CD4-positive, alpha-beta T cell treated with Interleukin-4 for 1 hour (primary cell): Measurements from ENCODE around the gene LRFN3.
"Not testable (repeated sequence)": the region's sequence is repeated elsewhere in the genome, so short reads cannot be mapped to it uniquely, and the experiment has no call there.

Source experiments
- DNase-seq, 2 donors: peaks; one replicate each; pipeline ENCODE4 v3.0.0-alpha.2; 2020 to 2022

The LRFN3 gene

DNA sequence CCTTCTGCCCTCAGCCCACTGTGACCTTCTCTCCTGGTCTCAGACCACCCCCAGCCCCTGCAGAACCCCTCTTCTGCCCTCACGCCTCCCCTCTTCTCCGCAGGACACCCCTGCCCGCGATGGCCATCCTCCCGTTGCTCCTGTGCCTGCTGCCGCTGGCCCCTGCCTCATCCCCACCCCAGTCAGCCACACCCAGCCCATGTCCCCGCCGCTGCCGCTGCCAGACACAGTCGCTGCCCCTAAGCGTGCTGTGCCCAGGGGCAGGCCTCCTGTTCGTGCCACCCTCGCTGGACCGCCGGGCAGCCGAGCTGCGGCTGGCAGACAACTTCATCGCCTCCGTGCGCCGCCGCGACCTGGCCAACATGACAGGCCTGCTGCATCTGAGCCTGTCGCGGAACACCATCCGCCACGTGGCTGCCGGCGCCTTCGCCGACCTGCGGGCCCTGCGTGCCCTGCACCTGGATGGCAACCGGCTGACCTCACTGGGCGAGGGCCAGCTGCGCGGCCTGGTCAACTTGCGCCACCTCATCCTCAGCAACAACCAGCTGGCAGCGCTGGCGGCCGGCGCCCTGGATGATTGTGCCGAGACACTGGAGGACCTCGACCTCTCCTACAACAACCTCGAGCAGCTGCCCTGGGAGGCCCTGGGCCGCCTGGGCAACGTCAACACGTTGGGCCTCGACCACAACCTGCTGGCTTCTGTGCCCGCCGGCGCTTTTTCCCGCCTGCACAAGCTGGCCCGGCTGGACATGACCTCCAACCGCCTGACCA lies 3.3 kb downstream of the LRFN3 start:
- DNase-seq, result no peak

DNA sequence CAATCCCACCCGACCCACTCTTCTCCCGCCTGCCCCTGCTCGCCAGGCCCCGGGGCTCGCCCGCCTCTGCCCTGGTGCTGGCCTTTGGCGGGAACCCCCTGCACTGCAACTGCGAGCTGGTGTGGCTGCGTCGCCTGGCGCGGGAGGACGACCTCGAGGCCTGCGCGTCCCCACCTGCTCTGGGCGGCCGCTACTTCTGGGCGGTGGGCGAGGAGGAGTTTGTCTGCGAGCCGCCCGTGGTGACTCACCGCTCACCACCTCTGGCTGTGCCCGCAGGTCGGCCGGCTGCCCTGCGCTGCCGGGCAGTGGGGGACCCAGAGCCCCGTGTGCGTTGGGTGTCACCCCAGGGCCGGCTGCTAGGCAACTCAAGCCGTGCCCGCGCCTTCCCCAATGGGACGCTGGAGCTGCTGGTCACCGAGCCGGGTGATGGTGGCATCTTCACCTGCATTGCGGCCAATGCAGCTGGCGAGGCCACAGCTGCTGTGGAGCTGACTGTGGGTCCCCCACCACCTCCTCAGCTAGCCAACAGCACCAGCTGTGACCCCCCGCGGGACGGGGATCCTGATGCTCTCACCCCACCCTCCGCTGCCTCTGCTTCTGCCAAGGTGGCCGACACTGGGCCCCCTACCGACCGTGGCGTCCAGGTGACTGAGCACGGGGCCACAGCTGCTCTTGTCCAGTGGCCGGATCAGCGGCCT lies 4.1 kb downstream of the LRFN3 start:
- no peak for DNase-seq

DNA sequence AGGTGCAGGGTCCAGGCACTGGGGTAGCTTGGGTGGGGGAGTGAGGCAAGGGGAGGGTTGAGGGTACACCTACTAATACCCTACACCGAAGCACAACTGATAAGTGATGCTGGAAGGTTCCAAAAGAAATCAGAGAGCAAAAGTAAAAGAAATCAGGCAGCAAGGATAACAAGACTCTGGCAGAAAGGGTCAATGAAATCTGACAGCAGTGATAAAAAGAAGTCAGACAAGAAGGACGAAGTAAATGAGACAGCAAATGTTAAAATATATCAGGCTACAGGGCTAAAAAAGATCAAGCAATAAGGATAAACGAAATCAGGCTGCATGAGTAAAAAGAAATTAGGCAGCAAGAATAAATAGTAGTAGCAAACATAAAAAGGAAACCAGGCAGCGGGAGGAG lies 4.7 kb downstream of the LRFN3 start:
- DNase-seq, result no peak

DNA sequence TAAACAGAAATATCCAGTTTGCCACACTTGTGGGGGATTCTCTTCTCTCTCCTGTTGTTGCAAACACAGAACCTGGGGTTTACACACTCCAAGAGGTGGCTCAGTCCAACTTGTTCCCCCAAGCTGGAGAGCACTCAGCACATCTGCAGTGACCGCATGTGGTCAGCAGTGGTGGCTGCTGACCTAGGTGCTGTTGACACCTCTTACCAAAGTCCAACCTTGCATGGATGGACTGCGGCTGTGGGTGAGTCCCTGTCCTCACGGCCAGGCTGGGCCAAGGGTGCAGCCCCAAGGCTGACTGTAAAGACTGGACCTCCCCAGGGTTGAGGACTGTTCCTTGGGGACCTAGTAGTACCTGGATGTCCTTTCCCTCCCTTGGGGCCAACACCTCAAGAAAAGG lies 6.1 kb downstream of the LRFN3 start:
- no peak for DNase-seq

DNA sequence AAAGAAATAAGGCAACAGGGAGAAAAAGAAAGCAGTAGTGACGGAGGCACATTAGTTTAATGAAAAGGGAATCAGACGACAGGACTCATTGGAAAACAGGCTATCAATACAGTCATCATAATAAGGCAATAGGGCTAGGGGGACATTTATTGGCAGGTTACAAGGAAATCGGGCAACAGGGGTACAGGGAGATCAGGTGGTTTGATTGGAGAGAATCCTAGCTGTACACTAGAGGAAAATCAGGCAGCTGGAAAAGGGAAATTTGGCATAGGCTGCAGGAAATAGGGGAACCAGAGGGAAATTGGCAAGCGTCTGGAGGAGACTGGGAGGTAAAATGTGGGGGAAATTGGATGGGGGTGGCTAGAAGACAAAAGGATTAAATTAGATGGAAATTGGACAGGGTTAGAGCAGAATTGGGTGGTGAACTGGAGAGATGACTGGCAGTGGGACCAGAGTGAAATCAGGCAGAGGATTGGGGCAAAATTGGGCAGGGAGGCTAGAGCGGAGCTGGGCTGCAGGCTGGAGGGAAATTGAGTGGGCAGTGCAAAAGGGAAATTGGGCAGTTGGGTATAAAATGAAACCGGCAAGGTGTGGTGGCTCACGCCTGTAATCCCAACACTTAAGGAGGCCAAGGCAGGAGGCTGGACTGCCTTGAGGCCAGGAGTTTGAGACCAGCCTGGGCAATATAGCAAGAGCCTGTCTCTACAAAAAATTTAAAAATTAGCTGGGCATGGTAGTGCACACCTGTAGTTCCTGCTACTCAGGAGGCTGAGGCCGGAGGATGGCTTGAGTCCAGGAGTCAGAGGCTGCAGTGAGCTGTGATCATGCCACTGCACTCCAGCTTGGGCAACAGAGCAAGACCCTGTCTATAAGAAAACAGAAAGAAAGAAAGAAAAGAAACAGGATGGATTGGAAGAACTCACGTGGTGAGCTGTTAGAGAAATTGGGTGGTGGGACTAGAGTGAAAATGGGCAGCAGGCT lies 7.4 kb downstream of the LRFN3 start:
- no peak for DNase-seq

DNA sequence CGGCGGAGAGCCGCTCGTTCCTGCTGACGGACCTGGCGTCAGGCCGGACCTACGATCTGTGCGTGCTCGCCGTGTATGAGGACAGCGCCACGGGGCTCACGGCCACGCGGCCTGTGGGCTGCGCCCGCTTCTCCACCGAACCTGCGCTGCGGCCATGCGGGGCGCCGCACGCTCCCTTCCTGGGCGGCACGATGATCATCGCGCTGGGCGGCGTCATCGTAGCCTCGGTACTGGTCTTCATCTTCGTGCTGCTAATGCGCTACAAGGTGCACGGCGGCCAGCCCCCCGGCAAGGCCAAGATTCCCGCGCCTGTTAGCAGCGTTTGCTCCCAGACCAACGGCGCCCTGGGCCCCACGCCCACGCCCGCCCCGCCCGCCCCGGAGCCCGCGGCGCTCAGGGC lies 8.4 kb downstream of the LRFN3 start:
- no peak for DNase-seq

DNA sequence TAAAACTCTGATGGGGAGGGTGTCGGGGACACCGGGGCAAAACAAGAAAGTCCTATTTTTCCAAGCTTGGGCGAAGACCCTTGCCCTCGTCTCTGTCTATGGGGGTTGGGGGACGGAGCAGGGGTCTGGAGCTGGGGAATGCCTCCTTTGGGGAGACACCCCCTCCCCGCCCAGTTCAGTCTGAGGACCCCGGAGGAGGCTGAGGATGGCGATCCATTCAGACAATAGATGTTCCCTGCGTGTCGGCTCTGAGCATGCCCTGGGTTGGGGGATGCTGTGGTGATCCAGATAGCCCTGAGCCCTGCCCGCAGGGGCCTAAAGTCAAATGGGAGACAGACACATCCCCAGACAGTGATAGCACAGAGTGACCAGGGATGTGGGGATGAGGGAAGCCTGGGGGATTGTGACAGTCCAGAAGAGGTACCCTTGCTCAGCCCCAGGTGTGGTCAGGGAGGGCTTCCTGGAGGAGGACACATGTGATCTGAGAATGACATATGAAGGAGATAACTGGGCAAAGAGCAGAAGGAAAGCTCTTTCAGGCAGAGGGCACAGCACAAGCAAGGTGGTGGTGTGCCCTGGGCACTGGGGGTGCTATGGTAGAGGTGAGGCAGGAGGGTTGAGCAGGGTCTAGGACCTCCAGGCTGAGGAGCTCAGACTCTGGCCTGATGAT lies 9.1 kb downstream of the LRFN3 start:
- DNase-seq, result no peak

DNA sequence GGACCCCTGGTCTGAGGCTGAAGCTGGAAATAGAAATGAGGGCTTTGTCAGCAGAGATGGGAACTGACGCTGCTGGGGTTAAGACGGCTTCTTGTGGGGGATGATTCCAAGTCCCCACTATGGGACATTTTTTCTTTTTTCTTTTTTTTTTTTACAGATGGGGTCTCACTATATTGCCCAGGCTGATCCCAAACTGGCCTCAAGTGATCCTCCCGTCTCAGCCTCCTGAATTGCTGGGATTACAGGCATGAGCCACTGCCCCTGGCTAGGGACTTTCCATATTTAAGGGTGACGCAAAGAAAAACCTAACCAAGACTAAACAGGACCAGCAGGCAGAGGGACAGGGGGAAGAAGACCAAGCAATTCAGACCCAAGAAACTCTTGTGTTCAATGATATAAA lies 10.0 kb downstream of the LRFN3 start:
- no peak for DNase-seq

DNA sequence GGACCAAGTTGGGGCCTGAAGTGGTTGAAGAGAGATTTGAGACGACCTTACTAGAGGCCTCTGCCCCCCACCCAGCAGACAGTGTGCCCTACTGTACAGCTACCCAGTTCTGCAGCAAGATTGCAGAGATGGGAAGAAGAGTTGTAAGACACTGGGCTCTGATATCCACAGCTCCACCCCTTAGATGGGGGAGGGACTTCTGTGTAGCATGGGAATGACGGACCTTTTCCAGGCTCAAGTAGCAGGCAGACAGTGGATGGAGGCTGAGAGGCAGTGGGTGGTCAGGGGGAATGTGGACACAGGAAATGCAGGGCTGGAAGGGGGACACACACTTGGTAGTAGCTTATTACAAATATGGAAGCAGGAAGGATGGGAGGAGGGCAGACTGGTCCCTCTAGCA lies 13.0 kb downstream of the LRFN3 start:
- no peak for DNase-seq

DNA sequence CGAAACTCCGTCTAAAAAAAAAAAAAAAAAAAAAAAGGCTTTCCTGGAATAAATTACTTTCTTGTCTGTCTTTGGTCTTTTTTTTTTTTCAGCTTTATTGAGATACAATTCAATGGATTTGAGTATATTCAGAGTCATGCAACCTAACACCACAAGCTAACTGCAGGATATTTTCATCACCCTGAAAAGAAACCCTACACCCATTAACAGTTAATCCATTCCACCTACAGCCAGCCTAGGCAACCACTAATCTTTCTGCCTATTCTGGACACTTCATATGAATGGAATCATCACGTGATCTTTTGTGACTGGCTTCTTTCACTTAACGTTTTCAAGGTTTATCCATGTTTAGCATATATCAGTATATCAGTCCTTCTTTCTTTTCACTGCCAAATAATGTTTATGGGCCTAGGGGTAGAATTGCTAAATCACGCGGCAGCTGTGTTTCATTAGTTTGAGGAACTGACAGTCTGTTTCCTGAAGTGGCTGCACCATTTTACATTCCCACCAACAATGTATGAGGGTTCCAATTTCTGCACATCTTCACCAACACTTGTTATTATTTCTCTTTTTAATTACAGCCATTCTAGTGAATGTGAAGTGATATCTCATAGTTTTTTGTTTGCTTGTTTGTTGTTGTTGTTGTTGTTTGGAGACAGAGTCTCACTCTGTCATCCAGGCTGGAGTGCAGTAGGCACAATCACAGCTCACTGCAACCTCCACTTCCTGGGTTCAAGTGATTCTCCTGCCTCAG lies 19.9 kb downstream of the LRFN3 start:
- no peak for DNase-seq

DNA sequence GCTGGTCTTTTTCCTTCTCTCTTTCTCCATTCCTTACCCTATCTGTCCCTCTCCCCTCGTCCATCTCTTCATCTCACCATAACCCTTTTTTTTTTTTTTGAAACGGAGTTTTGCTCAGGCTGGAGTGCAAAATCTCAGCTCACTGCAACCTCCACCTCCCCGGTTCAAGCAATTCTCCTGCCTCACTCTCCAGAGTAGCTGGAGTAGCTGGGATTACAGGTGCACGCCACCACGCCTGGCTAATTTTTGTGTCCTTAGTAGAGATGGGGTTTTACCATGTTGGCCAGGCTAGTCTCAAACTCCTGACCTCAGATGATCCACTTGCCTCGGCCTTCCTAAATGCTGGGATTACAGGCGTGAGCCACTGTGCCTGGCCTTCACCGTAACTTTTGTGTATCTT lies 21.2 kb downstream of the LRFN3 start:
- DNase-seq, result not testable (repeated sequence)

DNA sequence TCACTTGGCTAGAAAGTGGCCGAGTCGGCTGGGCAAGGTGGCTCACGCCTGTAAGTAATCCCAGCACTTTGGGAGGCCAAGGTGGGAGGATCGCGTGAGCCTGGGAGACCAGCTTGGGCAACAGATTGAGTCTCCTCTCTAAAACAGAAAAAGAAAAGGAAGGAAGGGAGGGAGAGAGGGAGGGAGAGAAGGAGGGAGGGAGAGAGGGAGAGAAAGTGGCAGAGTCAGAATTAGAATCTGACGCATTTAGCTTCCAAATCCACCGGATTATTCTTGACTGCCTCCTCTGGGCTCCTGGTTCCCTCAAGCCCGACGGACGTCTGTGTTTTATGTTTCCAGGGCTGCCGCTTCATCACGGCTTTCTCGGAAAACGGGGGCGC lies 22.5 kb downstream of the LRFN3 start:
- no peak for DNase-seq

DNA sequence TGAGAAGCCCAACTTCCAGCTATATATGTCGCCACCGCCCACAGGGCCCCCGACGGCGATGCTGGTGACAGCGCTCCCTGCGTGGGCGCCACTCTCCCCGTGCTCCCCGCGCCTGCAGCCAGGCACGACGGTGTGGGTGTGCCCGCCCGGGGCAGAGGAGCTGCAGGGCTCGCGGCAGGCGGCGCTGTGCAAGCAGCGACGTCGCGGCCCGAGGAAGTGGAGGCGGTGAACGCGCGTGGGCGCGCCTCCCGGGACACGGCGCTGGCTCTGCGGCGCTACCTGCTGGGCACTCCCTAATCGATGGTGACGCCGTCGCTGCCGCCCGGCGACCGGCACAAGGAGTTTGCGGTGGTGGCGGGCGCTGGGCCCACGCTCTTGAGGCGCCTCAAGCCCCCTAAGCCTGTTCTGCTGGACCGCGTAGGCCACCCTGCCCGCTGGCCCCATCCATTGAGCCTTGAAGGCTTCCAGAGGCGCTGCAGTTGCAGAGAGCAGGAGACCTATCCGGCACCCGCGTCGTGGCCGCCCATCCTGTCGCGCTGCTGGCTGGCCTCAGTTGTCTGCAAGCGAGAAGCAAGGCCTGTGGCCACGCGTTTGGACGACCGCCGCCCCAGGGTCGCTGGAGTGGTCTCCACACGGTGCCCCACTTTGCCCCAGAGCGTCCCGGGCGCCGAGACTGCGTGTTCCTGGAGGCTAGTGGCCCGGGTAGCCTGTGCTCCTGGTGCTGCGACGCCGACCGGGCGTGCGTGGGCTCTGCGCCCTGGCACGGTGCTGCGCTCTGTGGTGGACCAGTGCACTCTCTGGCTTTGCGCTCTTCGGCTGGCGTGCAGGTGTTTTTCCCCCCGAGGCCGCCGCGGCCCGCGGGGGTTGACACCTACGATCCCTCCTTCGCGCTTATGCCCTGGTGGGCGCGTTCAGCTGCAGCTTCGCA lies 23.1 kb downstream of the LRFN3 start:
- DNase-seq, result peak; percentile 82 to 87

DNA sequence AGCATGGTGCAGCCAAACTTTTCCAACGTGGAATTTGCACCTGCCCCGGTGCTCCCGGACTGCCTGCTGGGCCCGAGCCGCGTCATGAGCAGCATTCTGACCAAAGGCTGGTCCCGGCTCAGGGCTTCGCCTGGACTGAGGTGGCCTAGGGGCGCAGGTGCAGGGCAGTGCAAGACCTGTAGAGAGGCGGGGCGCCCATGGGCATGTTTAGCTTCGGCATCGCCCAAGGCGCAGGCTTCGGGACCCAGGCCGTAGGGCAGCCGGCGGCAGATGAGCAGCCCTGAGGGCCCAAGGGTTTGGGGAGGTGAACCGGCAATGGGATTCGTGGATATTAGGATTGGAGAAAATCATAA lies 23.8 kb downstream of the LRFN3 start:
- DNase-seq, result no peak

DNA sequence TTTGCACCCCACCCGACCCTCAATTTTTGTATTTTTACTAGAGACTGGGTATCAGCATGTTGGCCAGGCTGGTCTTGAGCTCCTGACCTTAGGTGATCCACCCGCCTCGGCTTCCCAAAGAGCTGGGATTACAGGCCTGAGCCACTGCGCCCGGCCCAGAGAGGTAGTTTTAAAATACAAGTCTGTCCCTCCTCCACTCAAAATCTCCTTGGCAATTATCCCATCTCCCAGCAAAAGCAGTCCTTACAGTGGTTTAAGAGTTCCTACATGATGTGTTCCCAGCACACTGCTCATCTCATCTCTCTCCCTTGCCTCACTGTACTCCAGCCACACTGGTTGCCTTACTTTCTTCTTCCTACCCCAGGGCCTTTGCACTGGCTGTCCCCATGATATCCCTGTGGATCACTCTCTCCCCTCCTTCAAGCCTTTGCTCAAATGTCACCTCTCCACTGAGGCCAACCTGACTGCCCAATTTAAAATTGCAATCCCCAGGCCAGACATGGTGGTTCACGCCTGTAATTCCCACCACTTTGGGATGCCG lies 24.3 kb downstream of the LRFN3 start:
- DNase-seq, result no peak

DNA sequence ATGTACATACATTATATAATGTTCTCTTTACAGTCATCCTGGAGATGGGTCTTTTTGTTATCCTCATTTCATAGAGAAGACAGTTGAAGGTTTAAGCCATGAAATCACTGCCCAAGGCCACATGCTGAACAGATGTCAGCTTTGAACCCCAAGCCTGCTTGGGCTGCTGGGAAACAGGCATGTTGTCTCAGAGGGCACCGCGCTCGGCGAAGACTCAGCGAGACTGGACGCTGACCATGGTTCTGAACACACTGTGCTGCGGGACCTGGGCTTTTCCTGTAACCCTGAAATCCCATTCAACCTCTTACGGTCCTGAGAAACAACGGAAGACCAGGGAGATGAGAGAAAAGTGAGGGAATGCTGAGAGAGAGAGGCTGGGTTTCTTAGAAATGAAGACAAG lies 27.3 kb downstream of the LRFN3 start:
- peak in 1 of 2 donors; percentile 30 for DNase-seq

DNA sequence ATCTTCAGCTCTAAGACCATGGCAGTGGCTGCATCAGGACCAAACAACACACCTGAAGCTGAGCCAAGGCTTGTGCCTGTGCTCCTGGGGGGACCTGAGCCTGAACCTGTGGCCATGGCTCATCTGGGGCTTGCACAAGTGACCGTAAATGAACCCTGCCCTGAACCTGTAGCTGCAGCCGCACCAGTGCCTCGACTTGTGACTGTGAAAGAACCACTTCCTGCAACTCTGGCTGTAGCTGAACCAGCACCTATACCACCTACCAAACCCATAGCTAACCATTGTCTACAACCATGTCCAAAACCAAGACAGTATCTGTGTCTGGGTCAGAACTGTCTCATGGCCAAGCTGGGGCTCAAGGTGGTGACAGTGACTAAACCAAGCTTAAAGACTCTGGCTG lies 30.6 kb downstream of the LRFN3 start:
- DNase-seq, result no peak

DNA sequence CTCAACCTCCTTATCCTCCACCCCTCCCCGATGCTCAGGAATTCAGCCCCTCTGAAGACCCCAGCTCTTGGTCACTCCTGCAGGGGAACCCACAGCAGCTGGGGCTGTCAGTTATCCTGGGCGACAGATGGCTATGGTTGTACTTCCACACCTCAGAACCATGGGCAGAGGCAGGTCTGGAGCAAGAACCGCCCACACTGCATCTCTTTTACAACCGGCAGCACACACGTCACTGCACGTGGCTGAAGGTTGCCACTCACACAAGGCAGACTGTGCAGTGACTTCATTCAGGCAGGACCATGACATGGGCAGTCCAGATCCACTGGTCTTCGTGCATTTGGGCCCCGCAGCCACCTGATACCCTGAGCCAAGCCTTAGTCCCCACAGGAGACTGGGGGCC lies 37.3 kb downstream of the LRFN3 start:
- DNase-seq, result no peak

DNA sequence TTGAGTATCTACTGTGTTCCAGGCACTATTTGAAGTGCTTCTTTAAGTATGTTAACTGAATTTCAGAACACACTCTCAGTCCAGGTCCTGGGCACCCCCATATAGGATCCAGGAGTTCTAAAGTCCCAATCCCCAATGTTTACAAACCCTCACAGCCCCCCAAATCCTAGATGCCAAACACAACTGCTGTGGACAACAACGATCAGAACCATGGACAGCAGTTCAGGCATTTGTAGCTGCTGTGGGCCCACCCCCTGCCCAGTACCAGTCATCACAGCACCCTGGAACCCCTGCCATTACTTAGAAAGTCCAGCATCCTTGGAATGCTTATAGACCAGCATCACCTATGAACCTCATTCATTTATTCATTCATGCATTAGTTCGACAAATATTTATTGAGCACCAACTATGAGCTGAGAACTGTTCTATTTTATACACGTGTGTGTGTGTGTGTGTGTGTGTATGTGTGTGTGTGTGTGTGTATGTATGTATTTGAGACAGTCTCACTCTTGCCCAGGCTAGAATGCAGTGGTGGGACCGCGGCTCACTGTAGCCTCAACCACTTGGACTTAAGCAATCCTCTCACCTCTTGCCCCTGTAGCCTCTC lies 39.5 kb downstream of the LRFN3 start:
- no peak for DNase-seq
